ENCODE measurements around the gene ATP23. TPM values are rescaled to one million over a fixed set of nuclear protein-coding genes. Genes with fewer than 3 reads are reported as not detected.

Gene ATP23
- total RNA-seq, 1 donor from 2014 or later, result 8.4 TPM

DNA sequence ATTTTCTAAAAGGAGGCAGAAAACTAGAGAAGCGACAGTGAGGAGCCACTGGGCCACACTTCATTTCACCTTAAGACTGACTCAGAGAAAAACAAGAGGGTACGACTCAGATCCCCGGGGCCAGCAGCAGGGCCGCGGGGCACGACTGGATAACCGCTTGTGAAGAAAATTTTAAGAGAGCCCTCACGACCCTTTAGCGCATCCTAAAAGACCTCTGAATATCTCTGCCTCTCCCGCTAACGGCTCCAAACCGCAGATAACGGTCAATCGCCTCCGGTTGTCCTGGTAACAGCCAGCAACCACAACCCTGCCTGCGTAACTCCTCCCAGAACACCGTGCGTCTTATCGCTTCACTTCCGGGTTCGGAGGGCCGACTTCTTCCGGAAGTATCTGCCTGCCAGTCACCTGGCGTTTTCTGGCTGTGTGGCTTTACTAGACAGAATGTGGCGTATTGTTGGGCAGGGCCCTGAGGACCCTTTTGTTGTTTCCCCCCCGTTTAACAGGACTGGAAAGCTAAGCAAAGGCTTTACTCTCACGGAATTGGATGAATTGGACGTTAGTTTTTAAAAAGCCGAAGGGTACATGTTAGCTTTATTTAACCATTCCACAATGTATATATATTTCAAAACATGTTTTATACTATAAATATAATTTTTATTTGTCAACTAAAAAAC is 5.4 kb upstream of the ATP23 start:
- H3K4me3 ChIP-seq (ENCODE audit: low read depth, low read length), result peak overlapping the region; percentile 64
- DNase-seq (ENCODE audit: low read depth), result peak; percentile 65
- TF ChIP-seq, protein P1, sequence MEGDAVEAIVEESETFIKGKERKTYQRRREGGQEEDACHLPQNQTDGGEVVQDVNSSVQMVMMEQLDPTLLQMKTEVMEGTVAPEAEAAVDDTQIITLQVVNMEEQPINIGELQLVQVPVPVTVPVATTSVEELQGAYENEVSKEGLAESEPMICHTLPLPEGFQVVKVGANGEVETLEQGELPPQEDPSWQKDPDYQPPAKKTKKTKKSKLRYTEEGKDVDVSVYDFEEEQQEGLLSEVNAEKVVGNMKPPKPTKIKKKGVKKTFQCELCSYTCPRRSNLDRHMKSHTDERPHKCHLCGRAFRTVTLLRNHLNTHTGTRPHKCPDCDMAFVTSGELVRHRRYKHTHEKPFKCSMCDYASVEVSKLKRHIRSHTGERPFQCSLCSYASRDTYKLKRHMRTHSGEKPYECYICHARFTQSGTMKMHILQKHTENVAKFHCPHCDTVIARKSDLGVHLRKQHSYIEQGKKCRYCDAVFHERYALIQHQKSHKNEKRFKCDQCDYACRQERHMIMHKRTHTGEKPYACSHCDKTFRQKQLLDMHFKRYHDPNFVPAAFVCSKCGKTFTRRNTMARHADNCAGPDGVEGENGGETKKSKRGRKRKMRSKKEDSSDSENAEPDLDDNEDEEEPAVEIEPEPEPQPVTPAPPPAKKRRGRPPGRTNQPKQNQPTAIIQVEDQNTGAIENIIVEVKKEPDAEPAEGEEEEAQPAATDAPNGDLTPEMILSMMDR (conservative IDR thresholded peaks at IDR 0.05; ENCODE audit: low read depth, low read length), result no peak

DNA sequence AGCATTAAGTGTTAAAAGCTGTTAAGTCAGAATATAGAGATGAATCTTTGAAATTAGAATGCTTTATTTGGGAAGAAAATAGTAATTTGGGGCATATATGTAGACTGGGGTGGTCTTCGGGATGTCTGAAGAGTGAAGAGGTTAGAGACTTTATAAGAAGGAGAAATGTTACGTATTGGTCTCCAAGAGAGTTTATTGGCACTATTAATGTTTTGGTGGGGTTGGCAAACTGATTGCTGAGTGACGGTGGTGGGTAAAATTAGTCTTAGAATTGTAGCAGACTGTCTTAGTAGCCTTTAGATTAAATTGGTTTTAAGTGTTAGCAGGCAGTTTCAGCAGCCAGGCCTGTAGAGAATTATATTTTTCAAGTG is 4.9 kb upstream of the ATP23 start:
- DNase-seq (ENCODE audit: low read depth), result no peak
- peak overlapping the region; percentile 64 for H3K4me3 ChIP-seq (ENCODE audit: low read depth, low read length)
- TF ChIP-seq, protein P1 (conservative IDR thresholded peaks at IDR 0.05; ENCODE audit: low read depth, low read length), result no peak

DNA sequence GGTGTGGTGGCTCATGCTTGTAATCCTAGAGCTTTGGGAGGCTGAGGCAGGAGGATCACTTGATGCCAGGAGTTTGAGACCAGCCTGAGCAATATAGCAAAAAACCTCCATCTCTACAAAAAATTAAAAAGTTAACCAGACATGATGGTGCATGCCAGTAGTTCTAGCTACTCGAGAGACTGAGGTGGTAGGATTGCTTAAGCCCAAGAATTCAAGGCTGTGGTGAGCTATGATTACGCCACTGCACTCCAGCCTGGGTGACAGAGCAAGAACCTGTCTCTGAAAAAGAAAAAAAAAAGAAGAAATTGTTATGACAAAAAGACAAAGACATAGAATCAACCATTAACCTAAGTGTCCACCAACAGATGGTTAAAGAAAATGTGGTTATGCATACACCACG is 2.1 kb upstream of the ATP23 start:
- no peak for DNase-seq (ENCODE audit: low read depth)

DNA sequence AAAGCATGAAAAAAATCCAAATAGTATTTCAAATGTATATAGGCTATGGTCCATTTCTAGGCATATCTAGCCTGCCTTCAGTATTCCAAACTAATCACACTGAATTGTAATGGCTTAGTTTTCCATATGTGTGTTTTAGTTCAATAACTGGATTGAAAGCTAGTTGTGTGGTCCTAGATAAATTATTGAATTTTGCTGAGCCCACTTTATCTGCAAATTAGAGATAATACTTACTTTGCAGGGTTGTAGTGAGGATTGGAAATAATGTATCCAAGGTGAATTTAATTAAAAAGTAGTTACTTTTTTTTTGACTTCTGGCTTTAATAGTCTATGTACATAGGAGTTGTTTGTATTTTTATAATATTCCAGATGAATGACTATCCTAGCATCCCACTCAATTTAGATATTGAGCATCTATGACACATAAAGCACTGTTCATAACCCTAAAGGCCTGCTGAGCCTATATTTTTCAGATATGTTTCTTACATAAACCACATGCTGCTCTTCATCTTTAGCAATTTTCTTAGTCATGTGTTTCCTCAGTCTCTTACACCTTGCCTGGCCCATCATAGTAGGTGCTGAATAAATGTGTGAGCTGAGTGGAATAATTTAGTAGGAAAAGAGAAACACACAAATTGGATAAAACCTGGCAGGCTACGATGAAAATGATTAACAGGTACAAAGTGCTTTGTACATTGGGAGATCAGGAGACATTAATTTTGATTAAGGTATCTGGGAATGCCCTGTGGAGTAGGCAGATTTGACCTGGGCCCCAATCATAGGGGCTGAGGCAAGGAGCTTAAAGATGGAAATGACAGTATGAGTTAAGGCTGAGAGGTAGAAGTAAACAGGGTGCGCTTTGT is 1.1 kb upstream of the ATP23 start:
- TF ChIP-seq, protein P1 (conservative IDR thresholded peaks at IDR 0.05; ENCODE audit: low read depth, low read length), result no peak
- DNase-seq (ENCODE audit: low read depth), result no peak
- peak overlapping the region; percentile 77 for H3K4me3 ChIP-seq (ENCODE audit: low read depth, low read length)

More for the DNA sequence above, 2.1 kb upstream of the ATP23 start:
- TF ChIP-seq, protein P1 (conservative IDR thresholded peaks at IDR 0.05; ENCODE audit: low read depth, low read length), result no peak
- H3K4me3 ChIP-seq (ENCODE audit: low read depth, low read length), result no peak overlapping the region

DNA sequence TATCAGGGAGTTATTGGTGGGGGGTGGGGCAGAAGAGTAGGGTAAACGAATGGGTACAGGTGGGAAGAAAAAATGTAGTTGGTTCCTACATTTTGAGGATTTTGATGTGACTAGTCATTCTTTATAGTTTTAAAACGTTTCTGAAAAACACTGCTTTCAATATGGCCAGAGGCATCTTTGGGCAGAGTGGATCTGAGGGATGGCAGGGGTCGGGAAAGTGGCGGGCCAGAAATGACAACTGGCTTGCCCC is 527 bp upstream of the ATP23 start:
- no peak for DNase-seq (ENCODE audit: low read depth)
- TF ChIP-seq, protein P1 (conservative IDR thresholded peaks at IDR 0.05; ENCODE audit: low read depth, low read length), result no peak
- peak overlapping the region; percentile 77 for H3K4me3 ChIP-seq (ENCODE audit: low read depth, low read length)

DNA sequence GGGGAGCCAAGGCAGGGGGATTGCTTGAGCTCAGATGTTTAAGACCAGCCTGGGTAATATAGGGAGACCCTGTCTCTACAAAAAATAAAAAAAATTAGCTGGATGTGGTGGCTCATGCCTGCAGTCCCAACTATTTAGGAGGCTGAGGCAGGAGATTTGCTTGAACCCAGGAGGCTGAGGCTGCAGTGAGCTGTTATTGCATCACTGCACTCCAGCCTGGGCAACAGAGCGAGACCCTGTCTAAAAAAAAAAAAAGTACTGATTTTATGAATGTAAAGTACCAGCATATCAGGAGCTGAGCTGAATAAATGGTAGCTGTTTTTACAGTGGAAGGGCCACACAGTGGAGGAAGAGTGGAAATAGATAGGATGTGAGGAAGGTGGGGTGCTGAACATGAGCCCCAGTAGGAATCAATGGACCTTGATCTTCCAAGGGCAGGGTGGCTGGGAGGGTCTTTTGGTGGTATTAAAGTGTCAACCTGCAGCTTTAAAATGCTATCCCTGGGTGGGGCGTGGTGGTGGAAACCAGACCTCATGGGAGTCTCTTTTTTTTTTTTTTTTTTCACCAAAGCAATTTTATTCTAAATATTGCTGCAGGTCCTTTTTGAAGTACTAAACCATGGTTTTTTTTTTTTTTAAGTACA is 2.2 kb downstream of the ATP23 start:
- no peak for DNase-seq (ENCODE audit: low read depth)
- TF ChIP-seq, protein P1 (conservative IDR thresholded peaks at IDR 0.05; ENCODE audit: low read depth, low read length), result no peak
- H3K4me3 ChIP-seq (ENCODE audit: low read depth, low read length), result no peak overlapping the region
